ENCODE results near the gene TBRG1.

The TBRG1 gene, protein sequence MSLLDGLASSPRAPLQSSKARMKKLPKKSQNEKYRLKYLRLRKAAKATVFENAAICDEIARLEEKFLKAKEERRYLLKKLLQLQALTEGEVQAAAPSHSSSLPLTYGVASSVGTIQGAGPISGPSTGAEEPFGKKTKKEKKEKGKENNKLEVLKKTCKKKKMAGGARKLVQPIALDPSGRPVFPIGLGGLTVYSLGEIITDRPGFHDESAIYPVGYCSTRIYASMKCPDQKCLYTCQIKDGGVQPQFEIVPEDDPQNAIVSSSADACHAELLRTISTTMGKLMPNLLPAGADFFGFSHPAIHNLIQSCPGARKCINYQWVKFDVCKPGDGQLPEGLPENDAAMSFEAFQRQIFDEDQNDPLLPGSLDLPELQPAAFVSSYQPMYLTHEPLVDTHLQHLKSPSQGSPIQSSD
- long read RNA-seq, full-length matches to known transcripts = 54 of 129 reads
- long read RNA-seq, partial matches to known transcripts = 3 of 129 reads
- long read RNA-seq, other reads (novel, unspliced or antisense) = 72 of 129 reads

- peak within 1 kb of the TSS; percentile 77 for H3K4me3 ChIP-seq (replicated peaks; ENCODE audit: insufficient read depth, low read length)
- peak; percentile 89 to 91 for DNase-seq (ENCODE audit: low read depth in 1 of 2, low spot score in 1 of 2)
- TF ChIP-seq SPI1 (IDR thresholded peaks at IDR 0.05; ENCODE audit: borderline replicate concordance, low read depth) (peak; percentile 49; the same call in 1 of the 2 replicates), CTCF (IDR thresholded peaks at IDR 0.05; ENCODE audit: insufficient read depth, low read length) (no peak), GABPA (IDR thresholded peaks at IDR 0.05; ENCODE audit: low read depth) (peak; percentile 88), POLR2AphosphoS5 (IDR thresholded peaks at IDR 0.05; ENCODE audit: low read depth) (peak; percentile 91), REST (IDR thresholded peaks at IDR 0.05; ENCODE audit: insufficient replicate concordance, low read depth) (no peak)
- H3K27me3 ChIP-seq (ENCODE audit: insufficient read depth, poor library complexity, severe bottlenecking) = no peaks in the 10 kb centered on the region
- peak within 1 kb of the TSS; percentile 92 for H3K27ac ChIP-seq (replicated peaks)
These were observed at the start of gene TBRG1 for GRCh38 chr11:124622531-124623451. TBRG1 (plus strand) TSS chr11:124622864; CDS start chr11:124623084, 220 bp downstream.

GRCh38 chr11:124577716-124578427, 44.8 kb upstream of the TBRG1 start:
- Histone ChIP-seq H3K27ac (replicated peaks) (no peak overlapping the region), H3K4me3 (replicated peaks; ENCODE audit: insufficient read depth, low read length) (no peak overlapping the region), H3K27me3 (ENCODE audit: insufficient read depth, poor library complexity, severe bottlenecking) (no peaks in the 10 kb centered on the region)
- DNase-seq (ENCODE audit: low read depth in 1 of 2, low spot score in 1 of 2) = no peak
- TF ChIP-seq GABPA (IDR thresholded peaks at IDR 0.05; ENCODE audit: low read depth) (no peak), REST (IDR thresholded peaks at IDR 0.05; ENCODE audit: insufficient replicate concordance, low read depth) (no peak), CTCF (IDR thresholded peaks at IDR 0.05; ENCODE audit: insufficient read depth, low read length) (no peak), SPI1 (IDR thresholded peaks at IDR 0.05; ENCODE audit: borderline replicate concordance, low read depth) (no peak), POLR2AphosphoS5 (IDR thresholded peaks at IDR 0.05; ENCODE audit: low read depth) (no peak)

DNA sequence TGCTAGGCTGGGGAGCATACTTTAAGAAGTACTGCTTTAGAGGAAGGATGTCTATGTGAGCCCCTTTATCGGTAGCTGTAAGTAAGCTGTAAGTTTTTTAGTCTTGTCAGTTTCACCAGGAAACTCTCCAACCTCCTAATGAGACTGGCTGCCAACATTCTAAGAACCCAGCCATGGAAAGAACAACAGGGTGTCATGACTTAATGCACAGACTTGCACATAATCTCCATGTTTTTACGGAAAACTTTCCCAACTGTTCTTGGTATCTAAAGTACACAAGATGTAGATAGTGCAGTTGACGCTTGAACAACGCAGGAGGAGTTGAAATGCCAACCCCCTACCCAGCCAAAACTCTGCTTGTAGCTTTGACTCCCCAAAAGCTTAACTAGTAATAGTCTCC, 43.9 kb upstream of the TBRG1 start:
- TF ChIP-seq CTCF (IDR thresholded peaks at IDR 0.05; ENCODE audit: insufficient read depth, low read length) = no peak
- Histone ChIP-seq H3K4me3 (replicated peaks; ENCODE audit: insufficient read depth, low read length) (no peak overlapping the region), H3K27ac (replicated peaks) (no peak overlapping the region), H3K27me3 (ENCODE audit: insufficient read depth, poor library complexity, severe bottlenecking) (peaks cover 2% of the 10 kb centered on the region)
- DNase-seq (ENCODE audit: low read depth in 1 of 2, low spot score in 1 of 2) = no peak

Data from HL-60 (cell line).